ENCODE results near the gene BAIAP2.
A peak's percentile ranks its signal among the peaks of the same experiment; 100 is the strongest.
"Not testable (repeated sequence)": the region's sequence is repeated elsewhere in the genome, so short reads cannot be mapped to it uniquely, and the experiment has no call there.

Gene BAIAP2

GRCh38 chr17:81073967-81074839 is 39.3 kb downstream of the BAIAP2 start:
- DNase-seq, result no peak

DNA sequence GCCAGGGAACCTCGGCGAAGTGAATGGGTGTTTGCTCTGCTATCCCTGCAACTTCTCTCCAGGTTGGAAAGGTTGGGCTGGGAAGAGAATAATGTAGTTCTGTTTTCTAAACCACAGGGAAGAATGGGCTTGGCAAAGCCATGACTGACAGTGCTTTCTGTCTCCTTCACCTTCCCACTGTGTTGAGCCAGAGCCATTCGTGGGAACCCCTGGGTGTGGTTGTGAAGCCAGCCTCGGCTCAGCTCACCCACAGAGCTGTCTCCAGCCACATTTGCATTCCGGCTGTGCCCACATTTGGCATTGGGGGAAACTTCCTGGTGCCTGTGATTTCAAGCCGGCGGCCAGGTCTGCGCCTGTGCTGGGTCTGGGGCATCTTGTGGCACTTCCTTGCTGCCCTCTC is 39.9 kb downstream of the BAIAP2 start:
- DNase-seq, result no peak

- no peak for DNase-seq
These were observed 40.4 kb downstream of the BAIAP2 start for GRCh38 chr17:81075307-81075706.

DNA sequence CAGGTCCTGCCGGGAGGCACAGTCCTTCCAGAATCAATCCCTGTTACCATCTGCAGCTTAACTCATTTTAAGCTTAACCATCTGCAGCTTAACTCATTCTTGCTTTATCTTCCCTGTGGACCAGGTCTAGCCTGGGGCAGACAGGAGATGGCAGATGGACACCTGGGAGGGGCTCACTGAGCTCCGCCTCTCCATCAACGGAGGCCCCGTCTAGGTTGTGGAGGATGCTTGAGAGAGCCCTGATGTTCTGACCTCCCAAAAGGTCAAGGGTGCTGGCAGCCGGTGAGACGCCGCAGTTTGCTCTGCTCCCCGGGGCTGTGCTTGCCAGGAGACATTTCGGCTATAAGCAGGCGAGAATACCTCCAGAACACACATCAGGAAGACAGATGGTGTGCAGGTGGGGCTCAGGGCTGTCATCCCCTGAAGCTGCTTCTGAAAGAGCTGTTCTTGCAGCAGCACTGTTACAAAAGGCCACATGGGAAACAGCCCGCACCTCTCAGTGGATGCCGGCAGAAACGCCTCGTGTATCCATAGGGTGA is 41.3 kb downstream of the BAIAP2 start:
- no peak for DNase-seq

DNA sequence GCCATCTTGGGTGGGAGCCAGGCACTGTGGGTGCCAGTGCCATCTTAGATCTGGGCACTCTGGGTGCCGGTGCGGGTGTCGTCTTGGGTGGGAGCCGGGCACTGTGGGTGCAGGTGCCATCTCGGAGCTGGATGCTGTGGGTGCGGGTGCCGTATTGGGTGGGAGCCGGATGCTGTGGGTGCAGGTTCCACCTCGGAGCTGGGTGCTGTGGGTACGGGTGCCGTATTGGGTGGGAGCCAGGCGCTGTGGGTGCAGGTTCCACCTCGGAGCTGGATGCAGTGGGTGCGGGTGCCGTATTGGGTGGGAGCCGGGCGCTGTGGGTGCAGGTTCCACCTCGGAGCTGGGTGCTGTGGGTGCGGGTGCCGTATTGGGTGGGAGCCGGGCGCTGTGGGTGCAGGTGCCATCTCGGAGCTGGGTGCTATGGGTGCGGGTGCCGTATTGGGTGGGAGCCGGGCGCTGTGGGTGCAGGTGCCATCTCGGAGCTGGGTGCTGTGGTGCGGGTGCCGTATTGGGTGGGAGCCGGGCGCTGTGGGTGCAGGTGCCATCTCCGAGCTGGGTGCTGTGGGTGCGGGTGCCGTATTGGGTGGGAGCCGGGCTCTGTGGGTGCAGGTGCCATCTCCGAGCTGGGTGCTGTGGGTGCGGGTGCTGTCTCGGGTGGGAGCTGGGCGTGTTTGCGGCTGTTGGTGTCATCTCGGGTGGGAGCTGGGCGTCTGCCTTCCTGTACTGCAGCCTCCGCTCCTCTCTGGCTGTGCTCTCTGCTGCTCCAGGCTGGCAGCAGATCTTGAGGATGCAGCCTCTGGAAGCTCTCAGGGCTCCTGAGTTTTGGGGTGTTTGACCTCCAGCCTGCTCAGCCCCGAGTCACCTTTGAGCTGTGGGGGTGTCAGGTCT is 43.3 kb downstream of the BAIAP2 start:
- not testable (repeated sequence) for DNase-seq

GRCh38 chr17:81080019-81080418 is 45.1 kb downstream of the BAIAP2 start:
- DNase-seq, result no peak

- no peak for DNase-seq
These were observed 46.5 kb downstream of the BAIAP2 start for GRCh38 chr17:81081222-81082176.

DNA sequence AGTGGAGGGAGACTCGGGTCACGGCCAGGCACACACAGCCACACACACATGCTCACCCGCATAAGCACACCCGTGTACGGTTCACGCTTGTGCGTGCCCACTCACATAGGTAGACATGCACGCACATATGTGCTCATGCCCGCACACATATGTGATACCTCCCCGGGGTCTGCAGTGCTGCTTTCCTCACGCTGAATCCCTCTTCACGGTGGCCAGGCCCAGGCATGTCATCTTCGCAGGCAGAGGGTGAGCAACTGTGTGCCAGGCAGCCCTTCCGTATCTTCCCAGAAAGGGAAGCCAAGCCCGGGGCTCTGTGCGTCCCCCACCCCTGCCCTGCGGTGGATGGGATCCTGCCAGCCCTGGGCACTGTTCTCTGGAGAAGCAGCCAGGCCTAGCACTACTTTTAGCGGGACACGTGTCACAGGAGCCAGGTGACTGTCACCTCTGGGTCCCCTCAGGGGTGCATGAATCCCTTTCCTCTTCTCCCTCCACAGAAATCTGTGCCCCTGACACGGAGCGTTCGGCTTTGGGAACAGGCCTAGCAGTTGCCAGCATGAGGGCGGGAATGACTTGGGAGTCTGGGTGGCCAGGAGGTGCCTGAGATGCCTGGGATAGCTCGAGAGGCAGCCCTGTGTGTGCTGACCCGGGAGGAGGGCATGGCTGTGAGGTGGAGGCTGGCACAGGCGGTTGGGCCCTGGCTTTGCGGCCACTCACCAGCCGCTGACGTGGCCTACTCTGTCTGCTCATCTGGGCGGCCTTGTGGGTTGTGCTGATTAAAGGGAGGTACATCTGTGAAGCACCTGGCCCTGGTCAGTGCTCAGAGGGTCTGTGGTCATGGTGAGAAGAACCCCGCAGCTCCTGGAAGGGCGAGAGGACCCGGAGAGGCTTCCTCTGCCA is 47.5 kb downstream of the BAIAP2 start:
- DNase-seq, result no peak

- no peak for DNase-seq
These were observed 48.3 kb downstream of the BAIAP2 start for GRCh38 chr17:81083125-81083765.

GRCh38 chr17:81084680-81085419 is 49.9 kb downstream of the BAIAP2 start:
- DNase-seq, result no peak

- DNase-seq, result no peak
These were observed 50.5 kb downstream of the BAIAP2 start for GRCh38 chr17:81085420-81085911.

- no peak for DNase-seq
These were observed 52.0 kb downstream of the BAIAP2 start for GRCh38 chr17:81086789-81087551.

GRCh38 chr17:81090361-81091136 is 55.6 kb downstream of the BAIAP2 start:
- peak; percentile 39 for DNase-seq

GRCh38 chr17:81091154-81091553 is 56.2 kb downstream of the BAIAP2 start:
- DNase-seq, result no peak

- DNase-seq, result no peak
These were observed 57.0 kb downstream of the BAIAP2 start for GRCh38 chr17:81091774-81092517.

DNA sequence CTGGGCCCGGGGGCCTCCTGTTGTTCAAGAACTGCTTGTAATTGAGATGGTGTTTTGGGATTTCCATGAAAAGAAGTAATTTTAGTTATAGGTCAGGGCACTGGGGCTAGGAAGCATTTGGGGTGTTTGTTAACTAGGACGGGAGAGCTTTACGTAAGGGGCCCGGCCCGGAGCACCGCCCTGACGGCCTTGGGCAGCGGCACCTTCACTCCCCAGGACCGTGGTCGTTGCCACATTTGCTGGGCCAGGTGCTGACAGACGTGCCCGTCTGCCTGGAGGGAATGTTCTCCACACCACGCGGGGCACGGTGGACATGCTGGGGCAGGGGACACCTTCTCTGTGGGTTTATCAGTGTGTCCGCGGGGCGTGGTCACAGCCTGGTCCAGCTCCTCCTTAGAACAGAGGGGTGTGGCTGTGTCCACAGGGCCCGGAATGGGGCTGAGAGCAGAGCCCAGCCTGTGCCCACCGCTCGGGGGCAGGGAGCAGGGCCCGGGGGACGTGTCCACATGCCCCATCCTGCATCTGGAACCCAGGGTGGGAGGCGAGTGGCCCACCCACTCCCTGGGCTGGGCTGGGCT is 57.7 kb downstream of the BAIAP2 start:
- DNase-seq, result no peak

Data from SIG-M5 (cell line).